Esophagus squamous epithelium (tissue), 4 donors: ENCODE data around the gene MEAF6.

ENCODE experiments used
- POLR2A ChIP-seq, 4 donors: fragments of 450-650 bp; IDR thresholded peaks; one replicate each; pipeline ENCODE4 v1.6.1; 2017; ENCODE audit warnings: antibody characterized with exemption in 4 of 4, mild to moderate bottlenecking in 4 of 4, moderate library complexity in 3 of 4
- TF ChIP-seq, protein P1 (sequence below), 6 experiments: fragments of 450-650 bp in 4 of 6; fragments of 200-600 bp in 2 of 6; sonication (generic) in 2 of 6; IDR thresholded peaks; one replicate each; pipeline ENCODE4 v1.5.1; 2016 to 2019; ENCODE audit warnings: antibody characterized with exemption in 6 of 6, mild to moderate bottlenecking in 4 of 6, moderate library complexity in 4 of 6

DNA sequence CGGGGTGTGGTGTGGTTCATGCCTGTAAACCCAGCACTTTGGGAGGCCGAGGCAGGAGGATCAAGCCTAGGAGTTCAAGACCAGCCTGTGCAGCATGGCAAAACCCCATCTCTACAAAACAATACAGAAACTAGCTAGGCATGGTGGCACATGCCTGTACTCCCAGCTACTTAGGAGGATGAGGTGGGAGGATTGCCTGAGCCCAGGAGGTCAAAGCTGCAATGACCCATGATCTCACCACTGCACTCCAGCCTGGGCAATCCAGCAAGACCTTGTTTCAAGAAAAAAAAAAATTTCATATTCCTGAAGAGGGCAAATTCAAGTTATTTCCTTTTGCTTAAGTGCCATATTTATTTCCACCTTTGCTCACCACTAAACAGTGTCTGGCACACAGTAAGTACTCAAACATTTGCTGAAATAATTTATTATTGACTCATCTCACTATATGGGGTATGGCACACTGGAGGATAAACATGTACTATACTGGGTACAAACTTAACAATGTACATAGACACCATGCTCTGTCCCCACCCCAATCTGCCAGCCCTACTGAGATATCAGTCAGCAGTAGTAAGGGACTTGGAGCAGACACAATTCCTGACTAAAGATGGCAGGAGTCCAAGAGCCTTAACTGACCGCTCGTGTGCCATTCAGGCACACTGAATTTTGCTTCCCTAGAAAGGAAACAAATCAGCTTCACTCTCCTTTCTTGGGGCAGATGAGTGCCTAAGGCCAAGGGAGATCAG is 15.5 kb downstream of the MEAF6 start:
- TF ChIP-seq, protein P1, sequence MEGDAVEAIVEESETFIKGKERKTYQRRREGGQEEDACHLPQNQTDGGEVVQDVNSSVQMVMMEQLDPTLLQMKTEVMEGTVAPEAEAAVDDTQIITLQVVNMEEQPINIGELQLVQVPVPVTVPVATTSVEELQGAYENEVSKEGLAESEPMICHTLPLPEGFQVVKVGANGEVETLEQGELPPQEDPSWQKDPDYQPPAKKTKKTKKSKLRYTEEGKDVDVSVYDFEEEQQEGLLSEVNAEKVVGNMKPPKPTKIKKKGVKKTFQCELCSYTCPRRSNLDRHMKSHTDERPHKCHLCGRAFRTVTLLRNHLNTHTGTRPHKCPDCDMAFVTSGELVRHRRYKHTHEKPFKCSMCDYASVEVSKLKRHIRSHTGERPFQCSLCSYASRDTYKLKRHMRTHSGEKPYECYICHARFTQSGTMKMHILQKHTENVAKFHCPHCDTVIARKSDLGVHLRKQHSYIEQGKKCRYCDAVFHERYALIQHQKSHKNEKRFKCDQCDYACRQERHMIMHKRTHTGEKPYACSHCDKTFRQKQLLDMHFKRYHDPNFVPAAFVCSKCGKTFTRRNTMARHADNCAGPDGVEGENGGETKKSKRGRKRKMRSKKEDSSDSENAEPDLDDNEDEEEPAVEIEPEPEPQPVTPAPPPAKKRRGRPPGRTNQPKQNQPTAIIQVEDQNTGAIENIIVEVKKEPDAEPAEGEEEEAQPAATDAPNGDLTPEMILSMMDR (IDR thresholded peaks at IDR 0.05): no peak
- TF ChIP-seq POLR2A (IDR thresholded peaks at IDR 0.05): no peak
